H9 (cell line): ENCODE data around the gene F11R. TPM values are rescaled to one million over a fixed set of nuclear protein-coding genes. Genes with fewer than 3 reads are reported as not detected.

Source experiments
- DNase-seq: peaks from one replicate; pipeline ENCODE4 v3.0.0-alpha.2; 2017
- H2AFZ ChIP-seq: one replicate; pipeline ENCODE4 v1.6.1; 2013; ENCODE audit warnings: mild to moderate bottlenecking, low read length, control low read depth, moderate library complexity
- H2AK5ac ChIP-seq: 2 replicates; pipeline ENCODE4 v1.6.1; 2013; ENCODE audit warnings: low read length, control low read depth, mixed read lengths; ENCODE audit not compliant: insufficient read length
- H2BK120ac ChIP-seq: one replicate; pipeline ENCODE4 v1.6.1; 2013; ENCODE audit warnings: low read depth, mild to moderate bottlenecking, low read length, control low read depth, inconsistent platforms; ENCODE audit not compliant: poor library complexity, severe bottlenecking
- H2BK12ac ChIP-seq: 2 replicates; pipeline ENCODE4 v1.6.1; 2013; ENCODE audit warnings: low read length, control low read depth, mixed read lengths, low read depth; ENCODE audit not compliant: insufficient read length
- H2BK15ac ChIP-seq: 2 replicates; pipeline ENCODE4 v1.6.1; 2013; ENCODE audit warnings: low read depth, low read length, control low read depth
- H2BK20ac ChIP-seq: one replicate; pipeline ENCODE4 v1.6.1; 2013; ENCODE audit warnings: low read depth, mild to moderate bottlenecking, low read length, control low read depth, inconsistent platforms; ENCODE audit not compliant: poor library complexity, severe bottlenecking
- H2BK5ac ChIP-seq: 2 replicates; pipeline ENCODE4 v1.6.1; 2013; ENCODE audit warnings: low read length, control low read depth, mixed read lengths; ENCODE audit not compliant: insufficient read length
- H3K14ac ChIP-seq: 2 replicates; pipeline ENCODE4 v1.6.1; 2013; ENCODE audit warnings: low read length, control low read depth; ENCODE audit not compliant: insufficient read depth
- H3K18ac ChIP-seq: 2 replicates; pipeline ENCODE4 v1.6.1; 2013; ENCODE audit warnings: low read depth, mild to moderate bottlenecking, mixed read lengths, low read length, control low read depth; ENCODE audit not compliant: insufficient read length
- H3K23ac ChIP-seq: 2 replicates; pipeline ENCODE4 v1.6.1; 2013; ENCODE audit warnings: low read length, control low read depth, mixed read lengths, low read depth; ENCODE audit not compliant: insufficient read length
- H3K23me2 ChIP-seq: 2 replicates; pipeline ENCODE4 v1.6.1; 2013; ENCODE audit warnings: low read depth, mild to moderate bottlenecking, mixed read lengths, low read length, control low read depth; ENCODE audit not compliant: insufficient read length, poor library complexity, severe bottlenecking
- H3K27ac ChIP-seq: 2 replicates; pipeline ENCODE4 v1.5.1; 2013; ENCODE audit warnings: low read length, control low read depth, mixed read lengths, low read depth; ENCODE audit not compliant: insufficient read length
- H3K27me3 ChIP-seq: 2 replicates; pipeline ENCODE4 v1.6.1; 2013; ENCODE audit warnings: low read length, control low read depth, inconsistent platforms; ENCODE audit not compliant: insufficient read depth
- H3K4ac ChIP-seq: 2 replicates; pipeline ENCODE4 v1.6.1; 2013; ENCODE audit warnings: low read depth, mild to moderate bottlenecking, control low read depth, inconsistent platforms, low read length, moderate library complexity
- H3K4me1 ChIP-seq: 2 replicates; pipeline ENCODE4 v1.6.1; 2013; ENCODE audit warnings: low read length, control low read depth, inconsistent platforms; ENCODE audit not compliant: insufficient read depth
- H3K4me2 ChIP-seq: 2 replicates; pipeline ENCODE4 v1.6.1; 2013; ENCODE audit warnings: low read length, control low read depth, mixed read lengths; ENCODE audit not compliant: insufficient read length, insufficient read depth
- H3K56ac ChIP-seq: 2 replicates; pipeline ENCODE4 v1.6.1; 2013; ENCODE audit warnings: low read depth, mild to moderate bottlenecking, mixed read lengths, low read length, control low read depth; ENCODE audit not compliant: insufficient read length
- H3K79me1 ChIP-seq: 2 replicates; pipeline ENCODE4 v1.6.1; 2013; ENCODE audit warnings: low read depth, mild to moderate bottlenecking, moderate library complexity, low read length, control low read depth, inconsistent platforms; ENCODE audit not compliant: insufficient read depth, poor library complexity, severe bottlenecking
- H3K79me2 ChIP-seq: 2 replicates; pipeline ENCODE4 v1.6.1; 2013; ENCODE audit warnings: low read length, control low read depth, inconsistent platforms; ENCODE audit not compliant: insufficient read depth
- H3K9ac ChIP-seq: 2 replicates; pipeline ENCODE4 v1.6.1; 2013; ENCODE audit warnings: low read length, control low read depth, mixed read lengths; ENCODE audit not compliant: insufficient read length; ENCODE audit errors: extremely low read depth
- H3K9me3 ChIP-seq: one replicate; pipeline ENCODE4 v1.6.1; 2013; ENCODE audit warnings: low read depth, low read length, inconsistent platforms; ENCODE audit not compliant: control insufficient read depth
- H3T11ph ChIP-seq: one replicate; pipeline ENCODE4 v1.6.1; 2013; ENCODE audit warnings: mild to moderate bottlenecking, low read length, control low read depth, inconsistent platforms
- H4K20me1 ChIP-seq: one replicate; pipeline ENCODE4 v1.6.1; 2013; ENCODE audit not compliant: control insufficient read depth, insufficient read length, insufficient read depth
- H4K5ac ChIP-seq: 2 replicates; pipeline ENCODE4 v1.6.1; 2013; ENCODE audit warnings: low read depth, mild to moderate bottlenecking, mixed read lengths, low read length, control low read depth; ENCODE audit not compliant: insufficient read length
- H4K8ac ChIP-seq: replicated peaks from 2 replicates; pipeline ENCODE4 v1.6.1; 2013; ENCODE audit warnings: low read length, control low read depth, mixed read lengths, low read depth; ENCODE audit not compliant: insufficient read length
- H4K91ac ChIP-seq: 2 replicates; pipeline ENCODE4 v1.6.1; 2013; ENCODE audit warnings: low read depth, mild to moderate bottlenecking, moderate library complexity, mixed read lengths, low read length, control low read depth; ENCODE audit not compliant: insufficient read length
- H3K27ac Mint-ChIP-seq, 3 experiments: 2 replicates in 2 of 3; 3 replicates in 1 of 3; pipeline ENCODE4 v1.8.0; 2020 to 2021; ENCODE audit warnings: mixed read lengths in 3 of 3, mild to moderate bottlenecking in 1 of 3, moderate library complexity in 1 of 3
- H3K27me3 Mint-ChIP-seq: 2 replicates; pipeline ENCODE4 v1.8.0; 2021; ENCODE audit warnings: low read depth, mild to moderate bottlenecking, moderate library complexity, mixed read lengths
- H3K36me3 Mint-ChIP-seq, 3 experiments: 2 replicates in 2 of 3; 3 replicates in 1 of 3; pipeline ENCODE4 v1.8.0; 2020 to 2021; ENCODE audit warnings: low read depth in 3 of 3, mixed read lengths in 3 of 3; ENCODE audit not compliant: insufficient read depth in 1 of 3
- H3K4me1 Mint-ChIP-seq, 2 experiments: 2 replicates each; pipeline ENCODE4 v1.8.0; 2020; ENCODE audit warnings: mixed read lengths in 2 of 2
- H3K4me3 Mint-ChIP-seq, 2 experiments: 2 replicates in 1 of 2; 3 replicates in 1 of 2; pipeline ENCODE4 v1.8.0; 2020 to 2021; ENCODE audit warnings: mild to moderate bottlenecking in 2 of 2, mixed read lengths in 2 of 2, moderate library complexity in 1 of 2
- H3K9me3 Mint-ChIP-seq, 2 experiments: 2 replicates in 1 of 2; 3 replicates in 1 of 2; pipeline ENCODE4 v1.8.0; 2020; ENCODE audit warnings: mild to moderate bottlenecking in 2 of 2, mixed read lengths in 2 of 2, moderate library complexity in 1 of 2
- CTCF ChIP-seq: fragments of 200-600 bp; sonication (generic); conservative IDR thresholded peaks from 3 replicates; pipeline ENCODE4 v1.8.0; 2021; ENCODE audit warnings: antibody characterized with exemption, mild to moderate bottlenecking
- WGBS: extraction: QIAGEN DNeasy Blood & Tissue Kit; methylation state at CpG from one replicate; pipeline ENCODE4 v1.1.7; 2013; ENCODE audit warnings: missing lambda C conversion rate, low lambda C conversion rate, mixed read lengths; ENCODE audit not compliant: insufficient read length; ENCODE audit errors: extremely low coverage; 5-methylcytosine and 5-hydroxymethylcytosine counted together
- total RNA-seq: library from RNA; stranded (reverse); gene quantifications from 2 replicates; pipeline ENCODE4 v1.2.1, GENCODE V29; 2021

F11R gene
- total RNA-seq, 1 experiment from 2014 or later: 174 TPM

- no peaks in the 10 kb centered on the region for H3K79me2 ChIP-seq
- H2AK5ac ChIP-seq: no peak overlapping the region
- no peak overlapping the region for H3K4me2 ChIP-seq
- peaks cover 2% of the 10 kb centered on the region; the same call in 1 of the 2 replicates for H3K4me1 ChIP-seq
- H3K27me3 ChIP-seq: no peaks in the 10 kb centered on the region
- H3K36me3 Mint-ChIP-seq: peaks cover 0 to 5% (median 5%) of the 10 kb centered on the region in 3 experiments; a peak in 1 of 7 replicates
- H2BK12ac ChIP-seq: no peak overlapping the region
- H3K18ac ChIP-seq: no peak overlapping the region
- peaks cover 27 to 56% of the 10 kb centered on the region in 2 experiments for H3K4me1 Mint-ChIP-seq
- H2BK15ac ChIP-seq: no peak overlapping the region
- H3K23ac ChIP-seq: no peak overlapping the region
- H3K56ac ChIP-seq: no peak overlapping the region
- WGBS: no CpG with 5 or more reads among the region's 2 CpGs
- no peak overlapping the region for H3K14ac ChIP-seq
- no peak overlapping the region for H3T11ph ChIP-seq
- H3K27ac Mint-ChIP-seq: no peak overlapping the region
- H4K5ac ChIP-seq: no peak overlapping the region
- H2BK20ac ChIP-seq: no peak overlapping the region
- H3K23me2 ChIP-seq: no peaks in the 10 kb centered on the region
- no peak overlapping the region for H4K8ac ChIP-seq
- no peaks in the 10 kb centered on the region for H3K27me3 Mint-ChIP-seq
- H3K9me3 ChIP-seq: no peaks in the 10 kb centered on the region
- no peak overlapping the region for H2BK120ac ChIP-seq
- DNase-seq: no peak
- no peak overlapping the region for H3K4ac ChIP-seq
- no peaks in the 10 kb centered on the region for H4K20me1 ChIP-seq
- H3K27ac ChIP-seq: no peak overlapping the region
- no peak overlapping the region for H4K91ac ChIP-seq
- H2BK5ac ChIP-seq: no peak overlapping the region
- H2AFZ ChIP-seq: no peak overlapping the region
- H3K9ac ChIP-seq: no peak overlapping the region
- no peak overlapping the region for H3K4me3 Mint-ChIP-seq
- H3K9me3 Mint-ChIP-seq: peaks cover 0 to 5% of the 10 kb centered on the region in 2 experiments; a peak in 3 of 5 replicates
- H3K79me1 ChIP-seq: no peaks in the 10 kb centered on the region
- no peak for TF ChIP-seq CTCF
Observed at GRCh38 chr1:160952129-160952510, 68.8 kb downstream of the F11R start.
